Measurements from ENCODE around the gene AMPD3.

The AMPD3 gene

GRCh38 chr11:10440401-10440800 lies 14.7 kb upstream of the AMPD3 start:
- no peak overlapping the region for H3K27ac ChIP-seq
- CTCF ChIA-PET, result no interaction called here
- TF ChIP-seq, protein P1, sequence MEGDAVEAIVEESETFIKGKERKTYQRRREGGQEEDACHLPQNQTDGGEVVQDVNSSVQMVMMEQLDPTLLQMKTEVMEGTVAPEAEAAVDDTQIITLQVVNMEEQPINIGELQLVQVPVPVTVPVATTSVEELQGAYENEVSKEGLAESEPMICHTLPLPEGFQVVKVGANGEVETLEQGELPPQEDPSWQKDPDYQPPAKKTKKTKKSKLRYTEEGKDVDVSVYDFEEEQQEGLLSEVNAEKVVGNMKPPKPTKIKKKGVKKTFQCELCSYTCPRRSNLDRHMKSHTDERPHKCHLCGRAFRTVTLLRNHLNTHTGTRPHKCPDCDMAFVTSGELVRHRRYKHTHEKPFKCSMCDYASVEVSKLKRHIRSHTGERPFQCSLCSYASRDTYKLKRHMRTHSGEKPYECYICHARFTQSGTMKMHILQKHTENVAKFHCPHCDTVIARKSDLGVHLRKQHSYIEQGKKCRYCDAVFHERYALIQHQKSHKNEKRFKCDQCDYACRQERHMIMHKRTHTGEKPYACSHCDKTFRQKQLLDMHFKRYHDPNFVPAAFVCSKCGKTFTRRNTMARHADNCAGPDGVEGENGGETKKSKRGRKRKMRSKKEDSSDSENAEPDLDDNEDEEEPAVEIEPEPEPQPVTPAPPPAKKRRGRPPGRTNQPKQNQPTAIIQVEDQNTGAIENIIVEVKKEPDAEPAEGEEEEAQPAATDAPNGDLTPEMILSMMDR (conservative IDR thresholded peaks at IDR 0.05; ENCODE audit: low read depth), result no peak
- POLR2A ChIA-PET (ENCODE audit: low non-redundant PET), result no interaction called here
- DNase-seq (ENCODE audit: low spot score), result no peak

DNA sequence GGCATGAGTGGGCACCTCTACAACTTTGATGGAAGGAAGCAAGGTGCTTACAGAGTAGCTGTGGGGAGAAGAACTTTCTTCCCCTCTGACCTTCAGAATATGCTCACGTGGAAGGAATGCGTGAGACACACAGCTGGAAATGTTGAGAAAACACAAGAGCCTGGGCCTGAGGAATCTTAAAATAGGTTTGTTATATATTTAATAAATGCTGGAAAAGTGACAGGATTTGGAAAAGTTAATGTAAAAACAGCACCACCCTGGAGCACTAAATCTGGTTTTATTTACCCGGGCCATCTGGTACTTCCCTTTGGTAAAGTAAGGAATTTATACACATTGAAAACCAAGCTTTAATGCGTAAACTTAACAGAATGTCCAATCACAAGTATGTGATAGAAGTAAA lies 14.0 kb upstream of the AMPD3 start:
- DNase-seq (ENCODE audit: low spot score), result no peak
- H3K27ac ChIP-seq, result no peak overlapping the region
- ChIA-PET POLR2A (ENCODE audit: low non-redundant PET) (no interaction called here), CTCF (interaction anchor here (0.6 kb wide), 1 partner anchor 27 kb away, joined by 3 read pairs; no protein-coding TSS in a partner anchor)
- TF ChIP-seq, protein P1 (conservative IDR thresholded peaks at IDR 0.05; ENCODE audit: low read depth), result no peak

- DNase-seq (ENCODE audit: low spot score), result no peak
- no peak overlapping the region for H3K27ac ChIP-seq
- POLR2A ChIA-PET (ENCODE audit: low non-redundant PET), result no interaction called here
- CTCF ChIA-PET, result interaction anchor here (0.7 kb wide), 1 partner anchor 616 kb away, joined by 3 read pairs; no protein-coding TSS in a partner anchor
- TF ChIP-seq, protein P1 (conservative IDR thresholded peaks at IDR 0.05; ENCODE audit: low read depth), result no peak
These were observed 13.2 kb upstream of the AMPD3 start for GRCh38 chr11:10441652-10442503.

DNA sequence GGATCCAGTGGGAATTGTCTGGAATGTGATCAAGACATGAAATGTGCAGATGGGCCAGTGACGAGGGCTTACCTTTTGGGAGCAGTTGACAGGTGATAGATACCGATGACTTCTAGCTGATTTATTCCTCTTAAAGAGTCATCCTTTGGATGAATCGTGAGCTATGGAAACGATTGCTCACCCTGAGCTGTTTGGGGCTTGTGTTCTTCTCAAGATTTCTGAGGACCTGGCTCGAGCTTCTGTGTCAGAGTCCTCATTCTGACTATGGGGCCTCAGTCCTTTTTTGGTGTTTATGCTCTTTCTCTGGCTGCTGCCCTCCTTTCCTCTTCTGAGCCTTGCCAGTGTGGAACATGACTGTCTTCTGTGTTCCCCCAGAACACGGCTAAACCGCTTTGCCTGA lies 11.9 kb upstream of the AMPD3 start:
- ChIA-PET CTCF (interaction anchor here (0.6 to 0.7 kb wide), 2 partner anchors 32 to 41 kb away, joined by 3 read pairs; no protein-coding TSS in a partner anchor), POLR2A (ENCODE audit: low non-redundant PET) (no interaction called here)
- DNase-seq (ENCODE audit: low spot score), result no peak
- TF ChIP-seq, protein P1 (conservative IDR thresholded peaks at IDR 0.05; ENCODE audit: low read depth), result no peak
- no peak overlapping the region for H3K27ac ChIP-seq

GRCh38 chr11:10443721-10444235 lies 11.3 kb upstream of the AMPD3 start:
- no peak overlapping the region for H3K27ac ChIP-seq
- no peak for DNase-seq (ENCODE audit: low spot score)
- CTCF ChIA-PET, result interaction anchor here (0.6 to 0.7 kb wide), 2 partner anchors 31 to 42 kb away, joined by 3 read pairs; no protein-coding TSS in a partner anchor

GRCh38 chr11:10444725-10445315 lies 10.2 kb upstream of the AMPD3 start:
- POLR2A ChIA-PET (ENCODE audit: low non-redundant PET), result no interaction called here
- DNase-seq (ENCODE audit: low spot score), result no peak
- CTCF ChIA-PET, result no interaction called here
- H3K27ac ChIP-seq, result no peak overlapping the region
- TF ChIP-seq, protein P1 (conservative IDR thresholded peaks at IDR 0.05; ENCODE audit: low read depth), result no peak

More at GRCh38 chr11:10443721-10444235, 11.3 kb upstream of the AMPD3 start:
- POLR2A ChIA-PET (ENCODE audit: low non-redundant PET), result no interaction called here
- TF ChIP-seq, protein P1 (conservative IDR thresholded peaks at IDR 0.05; ENCODE audit: low read depth), result no peak

Measured in RWPE1 (cell line).